GM12878 (cell line): ENCODE results near the gene KRTAP5-2.

Experiments
- HDAC2 ChIP-seq: fragments of 200-600 bp; sonication (generic); IDR thresholded peaks from 2 replicates; pipeline ENCODE4 v1.6.1; 2017
- RCOR1 ChIP-seq: conservative IDR thresholded peaks from 2 replicates; pipeline ENCODE4 v1.6.1; 2012; ENCODE audit warnings: low read depth, low read length, improper control_type of control experiment
- SP1 ChIP-seq: IDR thresholded peaks from one replicate; pipeline ENCODE4 v1.6.1; 2011; ENCODE audit warnings: low read depth, low read length
- TF ChIP-seq, protein P1 (sequence below): IDR thresholded peaks from 2 replicates; pipeline ENCODE4 v1.6.1; 2011; ENCODE audit warnings: low read depth, low read length, improper control_type of control experiment, borderline replicate concordance
- TF ChIP-seq, protein P2 (sequence below): IDR thresholded peaks from 2 replicates; pipeline ENCODE4 v1.6.1; 2012; ENCODE audit warnings: low read depth, low read length, improper control_type of control experiment
- TF ChIP-seq, protein P3 (sequence below): fragments of 450-650 bp; formaldehyde crosslinking; IDR thresholded peaks from 2 replicates; pipeline ENCODE4 v1.5.0; 2022; ENCODE audit warnings: mild to moderate bottlenecking, missing genetic modification characterization

DNA sequence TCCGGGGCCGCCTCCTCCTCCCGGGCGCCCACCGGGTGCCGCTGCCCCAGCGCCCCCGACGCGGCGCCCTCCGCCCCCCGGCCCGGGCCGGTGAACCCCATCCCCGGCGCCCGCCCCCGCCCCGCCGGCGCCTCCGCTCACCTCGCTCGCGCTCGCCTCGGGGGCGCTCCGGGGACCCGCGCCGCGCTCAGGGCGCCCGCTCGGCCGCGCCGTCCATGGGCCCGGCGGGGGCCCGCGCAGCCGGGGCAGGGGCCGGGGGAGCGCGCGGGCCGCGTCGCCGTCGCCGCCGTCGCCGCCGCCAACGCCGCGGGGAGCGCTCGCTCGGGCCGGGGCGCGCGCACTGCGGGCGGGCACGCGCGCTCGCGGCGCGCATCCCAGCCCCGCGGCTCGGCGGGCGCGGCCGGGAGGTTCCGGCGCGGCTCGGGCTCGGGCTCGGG is 26.3 kb downstream of the KRTAP5-2 start:
- TF ChIP-seq, protein P1, sequence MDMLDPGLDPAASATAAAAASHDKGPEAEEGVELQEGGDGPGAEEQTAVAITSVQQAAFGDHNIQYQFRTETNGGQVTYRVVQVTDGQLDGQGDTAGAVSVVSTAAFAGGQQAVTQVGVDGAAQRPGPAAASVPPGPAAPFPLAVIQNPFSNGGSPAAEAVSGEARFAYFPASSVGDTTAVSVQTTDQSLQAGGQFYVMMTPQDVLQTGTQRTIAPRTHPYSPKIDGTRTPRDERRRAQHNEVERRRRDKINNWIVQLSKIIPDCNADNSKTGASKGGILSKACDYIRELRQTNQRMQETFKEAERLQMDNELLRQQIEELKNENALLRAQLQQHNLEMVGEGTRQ, result no peak
- TF ChIP-seq, protein P2, sequence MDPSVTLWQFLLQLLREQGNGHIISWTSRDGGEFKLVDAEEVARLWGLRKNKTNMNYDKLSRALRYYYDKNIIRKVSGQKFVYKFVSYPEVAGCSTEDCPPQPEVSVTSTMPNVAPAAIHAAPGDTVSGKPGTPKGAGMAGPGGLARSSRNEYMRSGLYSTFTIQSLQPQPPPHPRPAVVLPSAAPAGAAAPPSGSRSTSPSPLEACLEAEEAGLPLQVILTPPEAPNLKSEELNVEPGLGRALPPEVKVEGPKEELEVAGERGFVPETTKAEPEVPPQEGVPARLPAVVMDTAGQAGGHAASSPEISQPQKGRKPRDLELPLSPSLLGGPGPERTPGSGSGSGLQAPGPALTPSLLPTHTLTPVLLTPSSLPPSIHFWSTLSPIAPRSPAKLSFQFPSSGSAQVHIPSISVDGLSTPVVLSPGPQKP, result no peak
- TF ChIP-seq, protein P3, sequence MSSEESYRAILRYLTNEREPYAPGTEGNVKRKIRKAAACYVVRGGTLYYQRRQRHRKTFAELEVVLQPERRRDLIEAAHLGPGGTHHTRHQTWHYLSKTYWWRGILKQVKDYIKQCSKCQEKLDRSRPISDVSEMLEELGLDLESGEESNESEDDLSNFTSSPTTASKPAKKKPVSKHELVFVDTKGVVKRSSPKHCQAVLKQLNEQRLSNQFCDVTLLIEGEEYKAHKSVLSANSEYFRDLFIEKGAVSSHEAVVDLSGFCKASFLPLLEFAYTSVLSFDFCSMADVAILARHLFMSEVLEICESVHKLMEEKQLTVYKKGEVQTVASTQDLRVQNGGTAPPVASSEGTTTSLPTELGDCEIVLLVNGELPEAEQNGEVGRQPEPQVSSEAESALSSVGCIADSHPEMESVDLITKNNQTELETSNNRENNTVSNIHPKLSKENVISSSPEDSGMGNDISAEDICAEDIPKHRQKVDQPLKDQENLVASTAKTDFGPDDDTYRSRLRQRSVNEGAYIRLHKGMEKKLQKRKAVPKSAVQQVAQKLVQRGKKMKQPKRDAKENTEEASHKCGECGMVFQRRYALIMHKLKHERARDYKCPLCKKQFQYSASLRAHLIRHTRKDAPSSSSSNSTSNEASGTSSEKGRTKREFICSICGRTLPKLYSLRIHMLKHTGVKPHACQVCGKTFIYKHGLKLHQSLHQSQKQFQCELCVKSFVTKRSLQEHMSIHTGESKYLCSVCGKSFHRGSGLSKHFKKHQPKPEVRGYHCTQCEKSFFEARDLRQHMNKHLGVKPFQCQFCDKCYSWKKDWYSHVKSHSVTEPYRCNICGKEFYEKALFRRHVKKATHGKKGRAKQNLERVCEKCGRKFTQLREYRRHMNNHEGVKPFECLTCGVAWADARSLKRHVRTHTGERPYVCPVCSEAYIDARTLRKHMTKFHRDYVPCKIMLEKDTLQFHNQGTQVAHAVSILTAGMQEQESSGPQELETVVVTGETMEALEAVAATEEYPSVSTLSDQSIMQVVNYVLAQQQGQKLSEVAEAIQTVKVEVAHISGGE (CRISPR knock-in tag), result no peak
- no peak for TF ChIP-seq HDAC2
- no peak for TF ChIP-seq SP1
- no peak for TF ChIP-seq RCOR1
